Endothelial cell of umbilical vein (primary cell): ENCODE data around the gene CETN1. TPM values are rescaled to one million over a fixed set of nuclear protein-coding genes. Genes with fewer than 3 reads are reported as not detected.

Source experiments
- BruUV-seq: library from RNA; stranded (reverse); fragments of 400-500 nt; replicated peaks from 2 replicates; lab custom pipeline; 2021; lab: Mats Ljungman, UMichigan
- CTCF ChIA-PET: fragments of 300-600, 350-600 bp; sonication (Branson Sonifier 250); formaldehyde crosslinking; loops from one replicate; lab custom pipeline; 2021; ENCODE audit warnings: antibody characterized with exemption, inconsistent platforms; lab: Charles Lee
- POLR2A ChIA-PET: fragments of 300-600, 350-600 bp; sonication (Branson Sonifier 250); formaldehyde crosslinking; loops from one replicate; lab custom pipeline; 2021; ENCODE audit warnings: antibody characterized with exemption, inconsistent platforms; lab: Charles Lee
- DNase-seq: peaks from one replicate; pipeline ENCODE4 v3.0.0-alpha.2; 2011; ENCODE audit warnings: low read depth, low spot score
- FAIRE-seq: peaks from 2 replicates; lab custom pipeline; 2011; peaks lifted over from hg19 to GRCh38; lab: Jason Lieb, UNC
- H2AFZ ChIP-seq: 2 replicates; pipeline ENCODE4 v1.6.0; 2012; ENCODE audit warnings: low read depth, low read length, control low read depth, inconsistent platforms
- H3K27ac ChIP-seq: 2 replicates; pipeline ENCODE4 v1.5.1; 2011; ENCODE audit warnings: low read depth, mild to moderate bottlenecking, control low read depth, low read length, moderate library complexity; ENCODE audit not compliant: insufficient read depth
- H3K27me3 ChIP-seq, 2 experiments: 2 replicates each; pipeline versions ENCODE4 v1.6.0 to v1.6.1; 2011; ENCODE audit warnings: low read length in 2 of 2, mixed read lengths in 1 of 2; ENCODE audit not compliant: control insufficient read depth in 2 of 2, insufficient read depth in 2 of 2
- H3K36me3 ChIP-seq, 2 experiments: 2 replicates in 1 of 2; 3 replicates in 1 of 2; pipeline ENCODE4 v1.5.1; 2011; ENCODE audit warnings: low read length in 2 of 2, mild to moderate bottlenecking in 1 of 2, moderate library complexity in 1 of 2; ENCODE audit not compliant: control insufficient read depth in 2 of 2, insufficient read depth in 2 of 2; ENCODE audit errors: extremely low read depth in 1 of 2
- H3K4me1 ChIP-seq: 3 replicates; pipeline ENCODE4 v1.5.1; 2011; ENCODE audit warnings: mild to moderate bottlenecking, low read length; ENCODE audit not compliant: control insufficient read depth, insufficient read depth; ENCODE audit errors: extremely low read depth
- H3K4me2 ChIP-seq: 2 replicates; pipeline ENCODE4 v1.6.1; 2011; ENCODE audit warnings: low read length, control low read depth, mixed read lengths; ENCODE audit not compliant: insufficient read depth
- H3K4me3 ChIP-seq, 3 experiments: fragments of 200-600 bp in 1 of 3; sonication (generic), shearing (Covaris generic) in 1 of 3; replicated peaks in 1 of 3; 2 replicates each; pipeline ENCODE4 v1.5.1; 2011 to 2016; ENCODE audit warnings: control low read depth in 3 of 3, low read length in 3 of 3, mild to moderate bottlenecking in 2 of 3, inconsistent platforms in 1 of 3, low read depth in 1 of 3, moderate library complexity in 1 of 3; ENCODE audit not compliant: insufficient read depth in 1 of 3
- H3K79me2 ChIP-seq: 2 replicates; pipeline ENCODE4 v1.6.0; 2012; ENCODE audit warnings: low read length, inconsistent platforms; ENCODE audit not compliant: control insufficient read depth, insufficient read depth
- H3K9ac ChIP-seq: replicated peaks from 2 replicates; pipeline ENCODE3; 2011; ENCODE audit warnings: low read length, control low read depth; ENCODE audit not compliant: insufficient read depth; ENCODE audit errors: extremely low read depth
- H3K9me1 ChIP-seq: replicated peaks from 3 replicates; pipeline ENCODE4 v1.6.0; 2011; ENCODE audit warnings: mild to moderate bottlenecking, low read length; ENCODE audit not compliant: control insufficient read depth, insufficient read depth; ENCODE audit errors: extremely low read depth
- H3K9me3 ChIP-seq: replicated peaks from 2 replicates; pipeline ENCODE4 v1.5.1; 2012; ENCODE audit warnings: low read length, inconsistent platforms; ENCODE audit not compliant: control insufficient read depth, insufficient read depth
- H4K20me1 ChIP-seq: replicated peaks from 2 replicates; pipeline ENCODE3; 2011; ENCODE audit warnings: mild to moderate bottlenecking, low read length; ENCODE audit not compliant: control insufficient read depth, insufficient read depth; ENCODE audit errors: extremely low read depth
- CTCF ChIP-seq, 2 donors: IDR thresholded peaks; 1 replicate in 1 of 2; 2 replicates in 1 of 2; pipeline ENCODE4 v1.5.1; 2011; ENCODE audit warnings: low read length in 2 of 2, mild to moderate bottlenecking in 2 of 2, moderate library complexity in 2 of 2, control low read depth in 1 of 2, inconsistent platforms in 1 of 2, low read depth in 1 of 2; ENCODE audit not compliant: insufficient read depth in 1 of 2; ENCODE audit errors: extremely low read depth in 1 of 2
- EZH2 ChIP-seq: IDR thresholded peaks from 2 replicates; pipeline ENCODE4 v1.6.1; 2012; ENCODE audit warnings: borderline replicate concordance, low read depth, mild to moderate bottlenecking, moderate library complexity, low read length, inconsistent platforms; ENCODE audit not compliant: severe bottlenecking
- FOS ChIP-seq: IDR thresholded peaks from 2 replicates; pipeline ENCODE4 v1.6.1; 2011; ENCODE audit warnings: mild to moderate bottlenecking, low read length, moderate library complexity, borderline replicate concordance; ENCODE audit not compliant: insufficient read depth
- GATA2 ChIP-seq: IDR thresholded peaks from 2 replicates; pipeline ENCODE4 v1.7.0; 2011; ENCODE audit warnings: low read depth, mild to moderate bottlenecking, moderate library complexity, mixed read lengths, low read length; ENCODE audit not compliant: insufficient read length, insufficient read depth
- JUN ChIP-seq: IDR thresholded peaks from 2 replicates; pipeline ENCODE4 v1.6.1; 2011; ENCODE audit warnings: borderline replicate concordance, low read depth; ENCODE audit not compliant: insufficient read length, insufficient read depth
- MYC ChIP-seq: IDR thresholded peaks from one replicate; pipeline ENCODE4 v1.6.1; 2011; ENCODE audit warnings: mild to moderate bottlenecking, low read depth, low read length
- POLR2A ChIP-seq: IDR thresholded peaks from 2 replicates; pipeline ENCODE4 v1.6.1; 2012; ENCODE audit warnings: low read depth, mild to moderate bottlenecking, control low read depth, low read length
- POLR2AphosphoS5 ChIP-seq: IDR thresholded peaks from 2 replicates; pipeline ENCODE4 v1.6.1; 2012; ENCODE audit warnings: low read depth, mild to moderate bottlenecking, control low read depth, low read length, moderate library complexity; ENCODE audit not compliant: insufficient read depth
- dilution Hi-C: fragments of 300-500 bp; cut with MboI; formaldehyde crosslinking; loops from one replicate; pipeline ENCODE4 v1.15.0; 2019; ENCODE audit warnings: low sequenced_read_pairs; ENCODE audit not compliant: extremely low pct_ligation_motif_present
- intact Hi-C: fragments of 100-400 bp; cut with micrococcal nuclease; formaldehyde crosslinking; loops from one replicate; pipeline ENCODE4 v1.10.0; 2022
- polyA plus RNA-seq, 4 experiments: library from polyadenylated mRNA; depleted of rRNA in 3 of 4; stranded (reverse) in 3 of 4; unstranded in 1 of 4; fragments of >200 nt; gene quantifications; 2 replicates each; pipeline versions ENCODE4 v1.2.1 to v1.2.3, GENCODE V29; 2011 to 2012; ENCODE audit warnings: missing spikeins in 1 of 4
- total RNA-seq: library from RNA; stranded (reverse); gene quantifications from 2 replicates; pipeline ENCODE4 v1.2.3, GENCODE V29; 2021
- TF ChIP-seq, protein P1 (sequence below): IDR thresholded peaks from 2 replicates; pipeline ENCODE4 v1.6.1; 2011; ENCODE audit not compliant: insufficient read depth, insufficient read length

Gene CETN1
- total and polyA plus RNA-seq, 2 donors (not counting 3 experiments of a cell fraction or from before 2014, with no cell fraction given) = not detected

DNA sequence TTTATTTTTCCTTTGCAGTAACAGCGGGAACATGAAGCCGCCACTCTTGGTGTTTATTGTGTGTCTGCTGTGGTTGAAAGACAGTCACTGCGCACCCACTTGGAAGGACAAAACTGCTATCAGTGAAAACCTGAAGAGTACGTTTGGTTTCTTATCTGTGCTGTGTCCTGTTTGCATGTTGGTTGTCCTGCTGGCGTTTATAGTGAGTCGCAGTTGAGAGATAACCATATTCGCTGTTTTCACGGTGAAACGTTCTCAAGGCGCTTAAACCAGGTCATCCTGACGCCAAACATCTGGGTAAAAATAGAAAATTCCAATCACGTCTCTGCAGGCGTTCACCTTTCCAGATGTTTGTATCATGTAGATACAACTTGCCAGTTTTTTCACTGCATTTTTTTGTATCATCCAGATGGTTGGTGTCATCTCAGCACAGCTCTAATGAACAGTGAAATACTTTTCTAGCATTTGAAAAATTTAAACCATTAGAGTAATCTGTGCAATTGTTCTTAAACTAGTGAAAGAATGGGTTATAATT, 37.9 kb downstream of the CETN1 start:
- ChIA-PET CTCF (interaction anchor here (0.6 to 12.1 kb wide), 5 partner anchors 36 to 325 kb away, joined by 3 to 652 read pairs (median 4); no protein-coding TSS in a partner anchor), POLR2A (interaction anchor here (0.7 kb wide), 1 partner anchor 37 kb away, joined by 5 read pairs; no protein-coding TSS in a partner anchor)
- H3K27ac ChIP-seq = no peak overlapping the region
- H3K4me2 ChIP-seq = no peak overlapping the region
- TF ChIP-seq GATA2 = no peak
- no peak for TF ChIP-seq JUN
- TF ChIP-seq MYC = no peak
- TF ChIP-seq POLR2AphosphoS5 = no peak
- no peak for TF ChIP-seq EZH2
- no peak for TF ChIP-seq POLR2A
- TF ChIP-seq, protein P1, sequence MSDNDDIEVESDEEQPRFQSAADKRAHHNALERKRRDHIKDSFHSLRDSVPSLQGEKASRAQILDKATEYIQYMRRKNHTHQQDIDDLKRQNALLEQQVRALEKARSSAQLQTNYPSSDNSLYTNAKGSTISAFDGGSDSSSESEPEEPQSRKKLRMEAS = no peak
- TF ChIP-seq FOS = no peak
- no peak for TF ChIP-seq CTCF (IDR thresholded peaks at IDR 0.05; ENCODE audit: extremely low read depth in 1 of 2, insufficient read depth in 1 of 2, low read depth in 1 of 2, low read length in 2 of 2)
- dilution Hi-C loops = no loop called here
- H3K27me3 ChIP-seq = no peaks in the 10 kb centered on the region
- no TSS peak for BruUV-seq
- no peak for DNase-seq
- intact Hi-C loops = loop anchor here (2.0 to 5.0 kb wide), 3 partner anchors 91 to 285 kb away; no protein-coding TSS in a partner anchor
- no peak overlapping the region for H3K4me3 ChIP-seq
- FAIRE-seq = no peak
- H4K20me1 ChIP-seq = no peaks in the 10 kb centered on the region
- H3K9ac ChIP-seq = no peak overlapping the region
- no peaks in the 10 kb centered on the region for H3K9me3 ChIP-seq
- H3K36me3 ChIP-seq = no peaks in the 10 kb centered on the region
- no peaks in the 10 kb centered on the region for H3K9me1 ChIP-seq
- H3K4me1 ChIP-seq = no peaks in the 10 kb centered on the region
- no peak overlapping the region for H2AFZ ChIP-seq
- H3K79me2 ChIP-seq = no peaks in the 10 kb centered on the region
